HEK293 (cell line): ENCODE results near the gene MEGF6.
A peak's percentile ranks its signal among the peaks of the same experiment; 100 is the strongest.

Experiments used
- CTCF ChIA-PET: fragments of 350-600 bp; formaldehyde crosslinking; extraction: SDS; loops from one replicate; lab custom pipeline; 2021; ENCODE audit warnings: antibody characterized with exemption; lab: Yijun Ruan, JAX
- POLR2A ChIA-PET: fragments of 300-600 bp; formaldehyde crosslinking; extraction: SDS; loops from one replicate; lab custom pipeline; 2020; ENCODE audit warnings: antibody characterized with exemption, inconsistent platforms; lab: Yijun Ruan, JAX
- H3K27ac ChIP-seq: fragments of 200-500 bp; sonication (Bioruptor generic); 2 replicates; pipeline ENCODE4 v1.5.1; 2014; ENCODE audit warnings: low read depth, low read length, control low read depth, inconsistent platforms; ENCODE audit errors: extremely low read depth
- H3K36me3 ChIP-seq, 2 experiments: fragments of 200-500 bp in 1 of 2; sonication (Bioruptor generic) in 1 of 2; 1 replicate in 1 of 2; 2 replicates in 1 of 2; pipeline ENCODE4 v1.5.1; 2014 to 2017; ENCODE audit warnings: inconsistent platforms in 2 of 2, low read length in 2 of 2; ENCODE audit not compliant: control insufficient read depth in 2 of 2, insufficient read depth in 1 of 2
- H3K4me1 ChIP-seq: fragments of 200-500 bp; sonication (Bioruptor generic); 2 replicates; pipeline ENCODE4 v1.5.1; 2014; ENCODE audit warnings: mild to moderate bottlenecking, low read length, inconsistent platforms; ENCODE audit not compliant: control insufficient read depth, insufficient read depth
- H3K4me3 ChIP-seq: 2 replicates; pipeline ENCODE4 v1.5.1; 2011; ENCODE audit warnings: low read depth, mild to moderate bottlenecking, control low read depth, low read length, moderate library complexity
- H3K9me3 ChIP-seq: fragments of 200-500 bp; sonication (Bioruptor generic); 2 replicates; pipeline ENCODE4 v1.5.1; 2014; ENCODE audit warnings: low read depth, low read length, inconsistent platforms; ENCODE audit not compliant: control insufficient read depth, insufficient read depth
- EGR2 ChIP-seq: fragments of 450-650 bp; formaldehyde crosslinking; IDR thresholded peaks from 2 replicates; pipeline ENCODE4 v1.5.1; 2016; ENCODE audit warnings: low read depth, missing biosample characterization, missing genetic modification characterization
- HIC1 ChIP-seq: fragments of 450-650 bp; formaldehyde crosslinking; IDR thresholded peaks from 2 replicates; pipeline ENCODE4 v1.5.1; 2016; ENCODE audit warnings: missing biosample characterization, missing genetic modification characterization
- REPIN1 ChIP-seq: fragments of 450-650 bp; formaldehyde crosslinking; IDR thresholded peaks from 2 replicates; pipeline ENCODE4 v1.5.1; 2017; ENCODE audit warnings: missing biosample characterization, missing genetic modification characterization, low read depth
- REST ChIP-seq: fragments of 450-650 bp; formaldehyde crosslinking; IDR thresholded peaks from 2 replicates; pipeline ENCODE4 v1.5.1; 2016; ENCODE audit warnings: missing biosample characterization, missing genetic modification characterization
- SALL2 ChIP-seq: fragments of 450-650 bp; formaldehyde crosslinking; IDR thresholded peaks from 2 replicates; pipeline ENCODE4 v1.5.0; 2017; ENCODE audit warnings: missing biosample characterization, mild to moderate bottlenecking, missing genetic modification characterization, borderline replicate concordance
- ZBTB26 ChIP-seq: fragments of 450-650 bp; formaldehyde crosslinking; optimal IDR thresholded peaks from 2 replicates; pipeline ENCODE3; 2016; ENCODE audit warnings: missing biosample characterization, mild to moderate bottlenecking, missing genetic modification characterization
- ZBTB49 ChIP-seq: fragments of 450-650 bp; formaldehyde crosslinking; IDR thresholded peaks from 2 replicates; pipeline ENCODE4 v1.5.1; 2016; ENCODE audit warnings: missing biosample characterization, missing genetic modification characterization, low read depth
- ZFHX2 ChIP-seq: fragments of 450-650 bp; formaldehyde crosslinking; conservative IDR thresholded peaks from 2 replicates; pipeline ENCODE4 v1.5.1; 2016; ENCODE audit warnings: missing biosample characterization, missing genetic modification characterization
- ZNF280D ChIP-seq: fragments of 450-650 bp; formaldehyde crosslinking; IDR thresholded peaks from 2 replicates; pipeline ENCODE4 v1.5.1; 2016; ENCODE audit warnings: missing biosample characterization, missing genetic modification characterization
- ZNF362 ChIP-seq: fragments of 450-650 bp; formaldehyde crosslinking; IDR thresholded peaks from 2 replicates; pipeline ENCODE4 v1.5.1; 2016; ENCODE audit warnings: missing biosample characterization, missing genetic modification characterization
- ZNF449 ChIP-seq: fragments of 450-650 bp; formaldehyde crosslinking; IDR thresholded peaks from 2 replicates; pipeline ENCODE4 v1.5.1; 2017; ENCODE audit warnings: missing biosample characterization, mild to moderate bottlenecking, missing genetic modification characterization, moderate library complexity
- ZNF510 ChIP-seq: fragments of 450-650 bp; formaldehyde crosslinking; IDR thresholded peaks from 2 replicates; pipeline ENCODE4 v1.5.1; 2018; ENCODE audit warnings: mild to moderate bottlenecking, missing genetic modification characterization, missing biosample characterization; ENCODE audit not compliant: insufficient replicate concordance
- ZNF596 ChIP-seq: fragments of 450-650 bp; IDR thresholded peaks from 2 replicates; pipeline ENCODE4 v1.5.0; 2018; ENCODE audit warnings: missing biosample characterization, mild to moderate bottlenecking, missing genetic modification characterization, moderate library complexity

The MEGF6 gene

GRCh38 chr1:3607703-3608065, 3.6 kb downstream of the MEGF6 start:
- TF ChIP-seq REPIN1 (tag by site-specific recombination) (no peak), ZNF596 (tag by site-specific recombination) (no peak), SALL2 (tag by site-specific recombination) (no peak), ZFHX2 (tag by site-specific recombination) (peak; percentile 44), EGR2 (peak; percentile 43), ZNF449 (tag by site-specific recombination) (no peak), ZNF362 (tag by site-specific recombination) (no peak), ZBTB49 (tag by site-specific recombination) (no peak), ZNF280D (tag by site-specific recombination) (no peak)
- Histone ChIP-seq H3K27ac (no peak overlapping the region), H3K4me3 (no peak overlapping the region), H3K4me1 (no peaks in the 10 kb centered on the region), H3K9me3 (no peaks in the 10 kb centered on the region), H3K36me3 (no peaks in the 10 kb centered on the region)
- POLR2A ChIA-PET: no interaction called here
- CTCF ChIA-PET: interaction anchor here (0.6 to 2.4 kb wide), 3 partner anchors 12 to 19 kb away, joined by 3 to 10 read pairs (median 3); no protein-coding TSS in a partner anchor

GRCh38 chr1:3606779-3607702, 4.3 kb downstream of the MEGF6 start:
- H3K9me3 ChIP-seq: no peaks in the 10 kb centered on the region
- CTCF ChIA-PET: interaction anchor here (0.9 to 2.4 kb wide), 2 partner anchors 12 to 154 kb away, joined by 3 to 10 read pairs; no protein-coding TSS in a partner anchor
- no peaks in the 10 kb centered on the region for H3K36me3 ChIP-seq
- no peak overlapping the region for H3K27ac ChIP-seq
- H3K4me1 ChIP-seq: no peaks in the 10 kb centered on the region
- POLR2A ChIA-PET: no interaction called here
- no peak overlapping the region for H3K4me3 ChIP-seq
- TF ChIP-seq REST (tag by site-specific recombination) (no peak), ZBTB26 (no peak), ZNF510 (tag by site-specific recombination) (no peak), HIC1 (tag by site-specific recombination) (no peak)
